Upper lobe of left lung (tissue), 6 donors: ENCODE measurements around the gene CCDC81. TPM values are rescaled to one million over a fixed set of nuclear protein-coding genes. Genes with fewer than 3 reads are reported as not detected.
A peak's percentile ranks its signal among the peaks of the same experiment; 100 is the strongest.

Experiments used
- ATAC-seq, 2 donors: fragments of 200-7000 bp; cut with Tn5 transposase; one replicate each; pipeline ENCODE4 v1.9.1; 2022; ENCODE audit warnings: mild to moderate bottlenecking in 2 of 2, moderate library complexity in 2 of 2; ENCODE audit not compliant: low FRiP score in 2 of 2
- DNase-seq, 2 donors: peaks; one replicate each; pipeline ENCODE4 v3.0.0-alpha.2; 2019 to 2020
- H3K27ac ChIP-seq, 4 donors: fragments of 200-600 bp; sonication (generic); one replicate each; pipeline ENCODE4 v1.5.1; 2016 to 2019
- H3K27me3 ChIP-seq, 4 donors: fragments of 200-600 bp; sonication (generic); one replicate each; pipeline ENCODE4 v1.5.1; 2017 to 2019
- H3K36me3 ChIP-seq, 4 donors: fragments of 200-600 bp; sonication (generic); one replicate each; pipeline ENCODE4 v1.5.1; 2016 to 2019
- H3K4me1 ChIP-seq, 4 donors: fragments of 200-600 bp; sonication (generic); one replicate each; pipeline ENCODE4 v1.5.1; 2018 to 2019
- H3K4me3 ChIP-seq, 4 donors: fragments of 200-600 bp; sonication (generic); one replicate each; pipeline ENCODE4 v1.5.1; 2017 to 2019; ENCODE audit warnings: mild to moderate bottlenecking in 2 of 4, moderate library complexity in 1 of 4
- H3K9me3 ChIP-seq, 4 donors: fragments of 200-600 bp; sonication (generic); one replicate each; pipeline ENCODE4 v1.5.1; 2018 to 2019
- CTCF ChIP-seq, 6 experiments: fragments of 450-650 bp in 4 of 6; fragments of 200-600 bp in 2 of 6; sonication (generic) in 2 of 6; IDR thresholded peaks; one replicate each; pipeline ENCODE4 v1.5.1; 2016 to 2019; ENCODE audit warnings: antibody characterized with exemption in 6 of 6
- EP300 ChIP-seq, 4 donors: sonication (generic); formaldehyde crosslinking; IDR thresholded peaks; one replicate each; pipeline ENCODE4 v1.5.1; 2017; ENCODE audit warnings: antibody characterized with exemption in 4 of 4, control low read depth in 2 of 4
- POLR2A ChIP-seq, 4 donors: fragments of 450-650 bp; IDR thresholded peaks; one replicate each; pipeline ENCODE4 v1.5.1; 2016 to 2017; ENCODE audit warnings: antibody characterized with exemption in 4 of 4, mild to moderate bottlenecking in 2 of 4
- POLR2AphosphoS5 ChIP-seq, 2 donors: sonication (generic); formaldehyde crosslinking; IDR thresholded peaks; one replicate each; pipeline ENCODE4 v1.5.1; 2017; ENCODE audit warnings: antibody characterized with exemption in 2 of 2
- WGBS, 2 donors: methylation state at CpG; one replicate each; pipeline ENCODE4 v1.1.5; 2017 to 2018; 5-methylcytosine and 5-hydroxymethylcytosine counted together
- total RNA-seq, 6 donors: library from RNA; depleted of rRNA in 4 of 6; stranded (reverse); fragments of >200 nt in 4 of 6; gene quantifications; one replicate each; pipeline versions ENCODE4 v1.1.0 to v1.2.1, GENCODE V29; 2016 to 2021
- donor health status: DM: no; HTN: no; CAD: no; lungs with moderate emphysema.
- donor health status: DM: no; HTN: yes; CAD: no; lungs with severe emphysema.

The CCDC81 gene
- total RNA-seq, 6 donors from 2014 or later = 0.52 to 10.5 (median 2.7) TPM

GRCh38 chr11:86374069-86374468 is 618 bp upstream of the CCDC81 start:
- no peak for TF ChIP-seq POLR2AphosphoS5 (IDR thresholded peaks at IDR 0.05)
- ATAC-seq (no peak), DNase-seq (no peak)
- Histone ChIP-seq H3K4me3 (peak overlapping the region in 2 of 4 donors; percentile 5 to 20), H3K9me3 (no peaks in the 10 kb centered on the region), H3K4me1 (peaks cover 0 to 6% (median 0%) of the 10 kb centered on the region in 4 donors), H3K36me3 (no peaks in the 10 kb centered on the region), H3K27me3 (no peaks in the 10 kb centered on the region), H3K27ac (no peak overlapping the region)
- WGBS, 2 donors = 30 to 43% methylated on average over 1 of the region's 1 CpG

- no peak overlapping the region for H3K27ac ChIP-seq
- no peak overlapping the region for H3K4me3 ChIP-seq
- H3K4me1 ChIP-seq = peaks cover 0 to 6% (median 0%) of the 10 kb centered on the region in 4 donors
- H3K36me3 ChIP-seq = no peaks in the 10 kb centered on the region
- ATAC-seq (no peak), DNase-seq (no peak)
- TF ChIP-seq POLR2A (IDR thresholded peaks at IDR 0.05) (no peak), POLR2AphosphoS5 (IDR thresholded peaks at IDR 0.05) (no peak), EP300 (IDR thresholded peaks at IDR 0.05) (no peak), CTCF (IDR thresholded peaks at IDR 0.05) (no peak)
- no peaks in the 10 kb centered on the region for H3K9me3 ChIP-seq
- no peaks in the 10 kb centered on the region for H3K27me3 ChIP-seq
Measured at GRCh38 chr11:86377972-86378371, 3.3 kb downstream of the CCDC81 start.

GRCh38 chr11:86380295-86381059 is 5.8 kb downstream of the CCDC81 start:
- Histone ChIP-seq H3K36me3 (no peaks in the 10 kb centered on the region), H3K4me3 (no peak overlapping the region), H3K27me3 (no peaks in the 10 kb centered on the region), H3K9me3 (no peaks in the 10 kb centered on the region), H3K4me1 (no peaks in the 10 kb centered on the region), H3K27ac (no peak overlapping the region)
- DNase-seq (no peak), ATAC-seq (no peak)
- TF ChIP-seq POLR2AphosphoS5 (IDR thresholded peaks at IDR 0.05) (no peak), CTCF (IDR thresholded peaks at IDR 0.05) (no peak), POLR2A (IDR thresholded peaks at IDR 0.05) (no peak), EP300 (IDR thresholded peaks at IDR 0.05) (no peak)
- WGBS, 2 donors = 83 to 91% methylated on average over 2 of the region's 2 CpGs

- no peaks in the 10 kb centered on the region for H3K9me3 ChIP-seq
- no peak overlapping the region for H3K4me3 ChIP-seq
- ATAC-seq = no peak
- no peaks in the 10 kb centered on the region for H3K4me1 ChIP-seq
- no peak overlapping the region for H3K27ac ChIP-seq
- H3K27me3 ChIP-seq = no peaks in the 10 kb centered on the region
- DNase-seq = no peak
- TF ChIP-seq EP300 (IDR thresholded peaks at IDR 0.05) (no peak), POLR2AphosphoS5 (IDR thresholded peaks at IDR 0.05) (no peak)
- 79 to 85% methylated on average over 5 of the region's 5 CpGs for WGBS, 2 donors
- H3K36me3 ChIP-seq = no peaks in the 10 kb centered on the region
Measured at GRCh38 chr11:86383041-86383955, 8.6 kb downstream of the CCDC81 start.

GRCh38 chr11:86386283-86386682 is 11.6 kb downstream of the CCDC81 start:
- Histone ChIP-seq H3K4me3 (no peak overlapping the region), H3K4me1 (no peaks in the 10 kb centered on the region), H3K27me3 (no peaks in the 10 kb centered on the region), H3K36me3 (no peaks in the 10 kb centered on the region), H3K27ac (no peak overlapping the region), H3K9me3 (no peaks in the 10 kb centered on the region)
- no peak for TF ChIP-seq EP300 (IDR thresholded peaks at IDR 0.05)
- no peak for TF ChIP-seq POLR2A (IDR thresholded peaks at IDR 0.05)
- TF ChIP-seq POLR2AphosphoS5 (IDR thresholded peaks at IDR 0.05) = no peak
- TF ChIP-seq CTCF (IDR thresholded peaks at IDR 0.05) = no peak
- DNase-seq (no peak), ATAC-seq (no peak)
- WGBS, 2 donors = 96 to 99% methylated on average over 2 of the region's 2 CpGs
